ENCODE results near the gene ZBTB38. TPM values are rescaled to one million over a fixed set of nuclear protein-coding genes. Genes with fewer than 3 reads are reported as not detected.

The ZBTB38 gene
- total RNA-seq, 1 donor from 2014 or later, result 9.3 TPM

GRCh38 chr3:141380279-141380678, 12.0 kb downstream of the ZBTB38 start:
- H3K27me3 Mint-ChIP-seq (ENCODE audit: unreplicated experiment), result peaks cover 5% of the 10 kb centered on the region
- no peak for DNase-seq
- H3K36me3 Mint-ChIP-seq (ENCODE audit: unreplicated experiment), result no peaks in the 10 kb centered on the region
- peaks cover 8% of the 10 kb centered on the region for H3K4me1 Mint-ChIP-seq (ENCODE audit: low read depth, unreplicated experiment)
- H3K27ac Mint-ChIP-seq (ENCODE audit: unreplicated experiment), result no peak overlapping the region
- peaks cover 3% of the 10 kb centered on the region for H3K9me3 Mint-ChIP-seq (ENCODE audit: unreplicated experiment)
- TF ChIP-seq, protein P1, sequence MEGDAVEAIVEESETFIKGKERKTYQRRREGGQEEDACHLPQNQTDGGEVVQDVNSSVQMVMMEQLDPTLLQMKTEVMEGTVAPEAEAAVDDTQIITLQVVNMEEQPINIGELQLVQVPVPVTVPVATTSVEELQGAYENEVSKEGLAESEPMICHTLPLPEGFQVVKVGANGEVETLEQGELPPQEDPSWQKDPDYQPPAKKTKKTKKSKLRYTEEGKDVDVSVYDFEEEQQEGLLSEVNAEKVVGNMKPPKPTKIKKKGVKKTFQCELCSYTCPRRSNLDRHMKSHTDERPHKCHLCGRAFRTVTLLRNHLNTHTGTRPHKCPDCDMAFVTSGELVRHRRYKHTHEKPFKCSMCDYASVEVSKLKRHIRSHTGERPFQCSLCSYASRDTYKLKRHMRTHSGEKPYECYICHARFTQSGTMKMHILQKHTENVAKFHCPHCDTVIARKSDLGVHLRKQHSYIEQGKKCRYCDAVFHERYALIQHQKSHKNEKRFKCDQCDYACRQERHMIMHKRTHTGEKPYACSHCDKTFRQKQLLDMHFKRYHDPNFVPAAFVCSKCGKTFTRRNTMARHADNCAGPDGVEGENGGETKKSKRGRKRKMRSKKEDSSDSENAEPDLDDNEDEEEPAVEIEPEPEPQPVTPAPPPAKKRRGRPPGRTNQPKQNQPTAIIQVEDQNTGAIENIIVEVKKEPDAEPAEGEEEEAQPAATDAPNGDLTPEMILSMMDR (IDR thresholded peaks at IDR 0.05; ENCODE audit: partially characterized antibody, unreplicated experiment), result no peak
- H3K4me3 Mint-ChIP-seq (ENCODE audit: unreplicated experiment), result no peak overlapping the region

- no peak for DNase-seq
- peaks cover 4% of the 10 kb centered on the region for H3K27me3 Mint-ChIP-seq (ENCODE audit: unreplicated experiment)
- no peak overlapping the region for H3K4me3 Mint-ChIP-seq (ENCODE audit: unreplicated experiment)
- H3K4me1 Mint-ChIP-seq (ENCODE audit: low read depth, unreplicated experiment), result peaks cover 13% of the 10 kb centered on the region
- no peaks in the 10 kb centered on the region for H3K36me3 Mint-ChIP-seq (ENCODE audit: unreplicated experiment)
- H3K27ac Mint-ChIP-seq (ENCODE audit: unreplicated experiment), result no peak overlapping the region
- H3K9me3 Mint-ChIP-seq (ENCODE audit: unreplicated experiment), result peaks cover 3% of the 10 kb centered on the region
- TF ChIP-seq, protein P1 (IDR thresholded peaks at IDR 0.05; ENCODE audit: partially characterized antibody, unreplicated experiment), result no peak
Observed at GRCh38 chr3:141380987-141381386, 12.7 kb downstream of the ZBTB38 start.

- TF ChIP-seq, protein P1 (IDR thresholded peaks at IDR 0.05; ENCODE audit: partially characterized antibody, unreplicated experiment), result no peak
- H3K4me3 Mint-ChIP-seq (ENCODE audit: unreplicated experiment), result no peak overlapping the region
- peaks cover 2% of the 10 kb centered on the region for H3K27me3 Mint-ChIP-seq (ENCODE audit: unreplicated experiment)
- H3K27ac Mint-ChIP-seq (ENCODE audit: unreplicated experiment), result no peak overlapping the region
- DNase-seq, result no peak
- peaks cover 3% of the 10 kb centered on the region for H3K9me3 Mint-ChIP-seq (ENCODE audit: unreplicated experiment)
- H3K36me3 Mint-ChIP-seq (ENCODE audit: unreplicated experiment), result no peaks in the 10 kb centered on the region
- peaks cover 27% of the 10 kb centered on the region for H3K4me1 Mint-ChIP-seq (ENCODE audit: low read depth, unreplicated experiment)
Observed at GRCh38 chr3:141382571-141382970, 14.3 kb downstream of the ZBTB38 start.

DNA sequence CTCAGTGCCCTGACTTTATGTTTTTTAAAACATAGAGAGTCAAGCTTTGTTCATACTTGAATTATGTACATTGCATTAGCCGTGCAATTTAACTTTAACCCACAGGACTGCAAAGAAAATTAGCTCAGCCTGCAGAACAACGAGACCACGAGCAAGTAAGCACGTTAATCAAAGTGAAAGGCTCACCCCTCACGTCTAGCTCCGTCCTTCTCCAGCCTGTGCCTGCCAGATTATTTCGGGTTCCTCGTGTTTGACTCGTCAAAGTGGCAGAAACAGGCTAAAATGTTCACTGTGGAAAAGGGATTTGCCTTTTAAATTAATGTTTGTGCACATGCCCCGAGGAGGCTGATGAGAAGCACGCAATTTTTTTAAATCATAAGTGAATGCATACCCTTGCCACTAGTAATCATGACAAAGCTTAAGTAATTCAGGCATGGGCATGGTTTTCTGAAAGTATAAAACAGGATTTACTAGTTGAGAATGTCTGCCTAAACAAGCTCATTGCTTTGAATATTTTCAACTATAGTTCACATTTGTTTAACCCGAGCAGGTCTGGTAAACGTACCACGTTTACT, 15.3 kb downstream of the ZBTB38 start:
- DNase-seq, result no peak
- H3K27me3 Mint-ChIP-seq (ENCODE audit: unreplicated experiment), result peaks cover 2% of the 10 kb centered on the region

GRCh38 chr3:141384157-141384556, 15.9 kb downstream of the ZBTB38 start:
- TF ChIP-seq, protein P1 (IDR thresholded peaks at IDR 0.05; ENCODE audit: partially characterized antibody, unreplicated experiment), result no peak
- H3K4me3 Mint-ChIP-seq (ENCODE audit: unreplicated experiment), result no peak overlapping the region
- no peaks in the 10 kb centered on the region for H3K36me3 Mint-ChIP-seq (ENCODE audit: unreplicated experiment)
- H3K27me3 Mint-ChIP-seq (ENCODE audit: unreplicated experiment), result peaks cover 2% of the 10 kb centered on the region
- DNase-seq, result no peak
- peak overlapping the region; percentile 33 for H3K27ac Mint-ChIP-seq (ENCODE audit: unreplicated experiment)
- peaks cover 32% of the 10 kb centered on the region for H3K4me1 Mint-ChIP-seq (ENCODE audit: low read depth, unreplicated experiment)
- peaks cover 3% of the 10 kb centered on the region for H3K9me3 Mint-ChIP-seq (ENCODE audit: unreplicated experiment)

More for the DNA sequence above, 15.3 kb downstream of the ZBTB38 start:
- H3K36me3 Mint-ChIP-seq (ENCODE audit: unreplicated experiment), result no peaks in the 10 kb centered on the region
- peaks cover 3% of the 10 kb centered on the region for H3K9me3 Mint-ChIP-seq (ENCODE audit: unreplicated experiment)
- peaks cover 30% of the 10 kb centered on the region for H3K4me1 Mint-ChIP-seq (ENCODE audit: low read depth, unreplicated experiment)
- H3K27ac Mint-ChIP-seq (ENCODE audit: unreplicated experiment), result no peak overlapping the region
- H3K4me3 Mint-ChIP-seq (ENCODE audit: unreplicated experiment), result no peak overlapping the region
- TF ChIP-seq, protein P1 (IDR thresholded peaks at IDR 0.05; ENCODE audit: partially characterized antibody, unreplicated experiment), result no peak
